Suppressor macrophage (primary cell): Measurements from ENCODE around the gene CADPS2.

Experiments
- DNase-seq, 4 experiments: peaks; one replicate each; pipeline ENCODE4 v3.0.0-alpha.2; 2020 to 2022

Gene CADPS2

DNA sequence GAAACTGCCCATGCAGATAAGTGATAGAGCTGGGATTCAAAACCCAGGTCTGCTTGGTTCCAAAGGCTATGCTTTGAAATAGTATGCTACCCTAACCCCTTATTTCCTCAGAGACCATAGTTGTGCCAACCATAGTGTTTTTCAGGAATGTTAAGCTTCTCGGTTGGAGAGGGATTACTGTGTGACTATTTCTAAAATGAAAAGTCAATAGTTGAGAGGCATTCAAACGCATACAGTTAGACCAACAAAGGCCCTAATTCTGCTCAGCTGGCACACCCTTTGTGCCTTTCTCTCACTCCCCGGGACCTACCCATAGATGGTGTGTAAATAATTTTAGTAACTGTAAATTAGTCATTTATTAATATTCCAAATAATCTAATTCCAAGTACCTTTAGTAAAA, 118.9 kb downstream of the CADPS2 start:
- no peak for DNase-seq

DNA sequence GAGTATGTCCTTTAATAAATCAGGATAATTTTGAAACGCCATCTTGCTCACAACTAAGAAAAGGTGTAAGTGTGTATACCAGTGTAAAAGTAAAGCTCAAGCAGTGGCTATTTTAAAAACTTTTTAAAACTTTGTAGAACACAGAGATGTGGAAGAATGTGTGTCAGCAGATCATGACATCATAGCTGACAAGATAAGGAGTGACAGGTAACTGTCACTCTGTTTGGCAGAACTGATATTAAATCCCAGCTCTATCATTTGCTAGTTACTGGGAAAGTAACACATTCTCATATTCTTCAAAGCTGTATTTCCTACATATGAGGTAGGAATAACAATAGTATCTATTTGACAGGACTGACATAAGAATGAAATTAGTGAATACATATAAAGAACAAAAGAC, 119.7 kb downstream of the CADPS2 start:
- DNase-seq, result no peak

DNA sequence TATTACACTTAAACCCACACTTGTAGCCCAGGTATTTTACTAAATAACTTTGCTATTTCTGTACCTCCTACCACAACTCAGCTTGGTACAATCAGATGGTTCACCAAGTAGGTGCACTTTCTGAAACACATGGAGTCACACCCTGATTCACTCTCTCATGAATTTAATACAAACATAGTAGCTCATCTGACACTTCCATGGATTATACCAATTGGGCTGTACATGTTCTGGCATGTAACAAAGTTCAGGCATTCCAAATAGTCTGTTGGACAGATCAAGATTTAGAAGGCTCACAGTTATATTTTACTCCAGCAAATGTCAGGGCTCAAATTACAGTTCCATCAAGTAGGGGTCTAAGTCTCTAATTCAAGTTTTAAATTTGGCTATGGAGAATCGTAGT, 121.4 kb downstream of the CADPS2 start:
- DNase-seq, result no peak

DNA sequence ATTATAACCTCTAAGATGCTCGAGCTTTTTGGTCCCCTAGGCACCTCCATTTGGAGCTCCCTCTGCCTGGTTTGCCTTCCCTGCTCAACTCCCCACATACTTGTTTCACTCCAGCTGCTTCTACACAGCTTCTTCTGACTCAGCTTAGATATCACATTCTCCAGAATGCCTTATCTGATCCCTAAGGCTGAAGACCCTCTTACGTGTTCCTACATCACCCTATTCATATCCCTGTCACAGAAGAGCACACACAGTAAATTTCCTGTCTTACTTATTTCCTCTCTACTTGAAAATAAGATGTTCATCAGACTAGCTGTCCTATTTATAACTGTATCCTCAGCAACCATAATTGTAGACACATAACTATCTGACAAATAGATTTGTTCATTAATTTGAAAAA, 122.2 kb downstream of the CADPS2 start:
- DNase-seq, result no peak

DNA sequence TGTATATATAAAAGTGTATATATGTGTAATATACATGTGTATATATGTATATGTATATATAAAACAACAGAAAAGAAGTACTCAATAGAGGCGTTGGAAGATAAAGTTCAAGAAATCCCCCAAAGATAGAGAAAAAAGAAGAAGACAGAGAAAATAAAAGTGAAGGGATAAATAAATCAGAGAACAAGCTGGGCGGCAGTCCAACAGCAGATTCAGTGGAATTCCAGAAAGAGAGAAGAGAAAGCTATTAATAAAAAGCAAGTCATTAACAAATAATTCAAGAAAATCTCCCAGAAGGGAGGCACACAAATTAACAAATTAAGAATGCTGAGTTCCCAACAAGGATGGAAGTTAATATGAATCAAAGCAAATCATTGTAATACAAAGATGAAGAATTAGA, 124.2 kb downstream of the CADPS2 start:
- no peak for DNase-seq

DNA sequence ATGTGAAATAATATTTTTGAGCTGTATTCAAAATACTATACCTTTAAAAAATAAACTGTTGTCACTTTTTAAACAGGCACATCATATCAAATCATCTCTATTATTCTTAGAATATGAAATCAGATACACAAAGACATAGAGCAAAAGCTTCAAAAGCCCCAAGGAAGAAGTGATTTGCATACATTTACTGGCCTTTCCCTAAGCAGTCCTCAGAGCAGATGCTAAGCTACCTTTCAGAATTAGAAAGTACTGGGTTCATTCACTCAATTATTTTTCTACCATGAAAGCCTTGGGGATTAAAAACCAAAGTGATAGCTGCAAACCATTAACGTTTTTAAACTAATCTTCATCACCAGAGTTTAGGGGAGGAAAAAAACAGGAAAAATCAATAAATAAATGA, 127.8 kb downstream of the CADPS2 start:
- no peak for DNase-seq

DNA sequence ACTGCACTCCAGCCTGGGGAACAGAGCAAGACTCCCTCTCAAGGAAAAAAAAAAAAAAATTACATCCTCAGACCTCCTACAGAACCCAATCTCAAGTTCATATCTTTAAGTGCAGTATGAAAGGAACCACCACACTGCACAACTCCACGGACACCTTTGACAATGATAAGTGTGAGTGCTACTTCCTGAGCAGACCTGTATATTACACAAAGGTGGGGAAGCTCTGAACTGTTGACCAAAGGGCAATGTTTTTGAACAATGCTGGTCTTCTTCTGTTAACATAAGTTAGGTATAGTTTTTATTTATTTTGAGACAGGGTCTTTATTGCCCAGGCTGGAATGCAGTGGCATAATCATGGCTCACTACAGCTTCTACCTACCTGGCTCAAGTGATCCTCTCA, 129.4 kb downstream of the CADPS2 start:
- DNase-seq, result no peak

DNA sequence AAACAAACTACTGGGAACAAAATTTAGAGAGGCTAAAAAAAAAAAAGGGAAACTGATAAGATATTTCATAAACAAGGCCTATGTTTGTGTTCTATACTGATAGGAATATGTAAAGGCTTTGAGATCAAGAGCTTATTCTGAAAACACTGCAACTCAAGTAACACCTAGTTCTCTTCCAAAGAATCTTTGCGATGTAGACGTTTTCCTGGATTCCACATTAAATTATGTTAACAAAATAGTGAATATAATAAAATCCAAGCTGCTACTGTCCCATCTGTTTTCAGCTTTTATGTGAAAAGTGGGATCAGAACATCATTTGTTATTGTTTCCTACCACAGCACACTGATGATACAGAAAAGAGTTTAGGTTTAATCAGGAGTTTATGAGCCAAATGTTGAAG, 130.6 kb downstream of the CADPS2 start:
- DNase-seq, result no peak

DNA sequence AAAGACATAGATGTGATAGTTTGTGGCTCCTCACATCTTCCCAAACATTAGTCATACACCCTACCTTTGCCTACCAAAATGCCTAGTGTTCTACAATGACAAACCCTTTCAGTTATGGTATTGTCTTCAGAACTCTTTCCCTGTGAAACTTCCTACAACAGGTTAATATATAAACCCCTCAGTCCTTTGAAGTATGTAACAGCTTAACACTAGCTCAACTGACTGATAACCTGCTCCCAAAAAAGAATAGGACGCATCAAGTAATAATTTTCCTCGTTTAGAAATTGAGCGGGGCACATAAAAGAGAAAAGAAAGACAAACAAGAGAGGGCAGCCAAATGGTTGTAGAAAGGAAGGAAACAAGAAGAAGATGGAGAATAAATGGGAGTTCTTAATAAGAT, 133.7 kb downstream of the CADPS2 start:
- DNase-seq, result no peak

DNA sequence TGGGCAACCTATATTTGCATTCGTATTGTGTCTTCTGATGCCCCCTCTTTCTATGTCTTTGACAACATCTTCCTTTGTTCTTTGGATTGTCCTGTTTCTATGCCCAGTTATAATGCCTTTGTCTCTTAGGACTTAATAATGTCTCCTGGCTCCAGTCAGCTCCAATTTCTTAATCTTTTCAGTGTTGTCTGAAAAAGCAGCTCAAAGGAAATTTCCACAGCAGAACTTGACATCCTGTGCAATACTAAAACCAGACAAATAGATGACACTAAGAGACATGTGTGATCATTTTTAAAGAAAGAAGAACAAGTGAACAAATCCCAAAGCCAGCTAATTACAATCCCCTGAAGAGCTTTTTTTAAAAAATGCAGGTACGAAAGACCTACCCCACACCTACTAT, 135.9 kb downstream of the CADPS2 start:
- DNase-seq, result no peak

DNA sequence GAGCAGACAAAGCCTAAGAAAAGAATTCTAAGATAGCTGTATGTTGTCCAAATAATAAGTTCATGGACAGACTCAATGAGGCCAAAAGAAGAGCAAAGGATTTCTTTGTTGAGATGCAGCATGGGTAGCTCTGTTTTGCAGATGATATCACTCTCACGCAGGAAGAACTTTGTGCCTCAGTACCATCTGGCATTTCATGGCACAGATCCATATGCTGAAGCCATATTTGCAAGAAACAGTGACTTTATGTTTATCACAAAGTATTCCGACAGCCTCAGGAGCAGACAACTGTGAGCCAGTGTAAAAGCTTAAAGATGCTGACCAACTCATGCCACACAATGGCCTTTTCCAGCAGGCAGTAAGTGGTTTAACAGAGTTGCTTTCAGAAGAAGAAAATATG, 138.1 kb downstream of the CADPS2 start:
- no peak for DNase-seq

DNA sequence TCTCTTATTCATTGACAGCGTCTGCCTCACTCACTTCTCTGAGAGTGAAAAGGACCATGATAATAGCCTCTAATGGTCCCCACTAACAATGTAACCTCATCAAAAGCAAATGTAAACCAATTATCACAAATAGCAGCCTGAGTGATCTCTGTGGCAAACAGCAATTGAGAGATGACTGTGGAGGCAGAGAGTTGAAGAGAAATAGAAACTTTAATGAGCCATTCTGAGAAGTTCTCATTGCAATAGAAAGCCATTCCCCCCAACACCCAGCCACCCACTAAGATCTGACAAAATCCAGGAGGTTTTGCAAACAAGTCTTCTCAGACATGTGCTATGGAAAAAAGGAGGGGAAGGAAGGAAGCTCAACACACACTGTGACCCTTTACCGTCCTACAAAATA, 139.3 kb downstream of the CADPS2 start:
- DNase-seq, result no peak

DNA sequence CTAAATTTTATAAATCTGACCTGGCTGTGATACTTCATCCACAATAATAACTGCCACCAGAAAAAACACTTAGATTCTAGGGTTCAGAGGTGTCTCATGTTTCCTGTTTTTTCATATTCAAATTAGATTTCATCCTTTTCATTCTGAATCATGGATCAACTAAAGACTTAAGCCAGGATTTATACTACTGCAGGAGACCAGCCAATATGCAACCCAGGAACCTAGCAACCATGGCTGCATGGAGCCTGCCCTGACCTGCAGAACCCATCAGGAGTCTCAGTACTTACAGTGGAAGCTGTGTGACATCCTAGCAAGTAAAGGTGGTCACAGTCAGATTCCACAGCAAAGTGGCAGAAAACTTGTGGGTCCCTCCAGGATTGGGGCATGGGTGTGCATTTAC, 143.0 kb downstream of the CADPS2 start:
- DNase-seq, result no peak

DNA sequence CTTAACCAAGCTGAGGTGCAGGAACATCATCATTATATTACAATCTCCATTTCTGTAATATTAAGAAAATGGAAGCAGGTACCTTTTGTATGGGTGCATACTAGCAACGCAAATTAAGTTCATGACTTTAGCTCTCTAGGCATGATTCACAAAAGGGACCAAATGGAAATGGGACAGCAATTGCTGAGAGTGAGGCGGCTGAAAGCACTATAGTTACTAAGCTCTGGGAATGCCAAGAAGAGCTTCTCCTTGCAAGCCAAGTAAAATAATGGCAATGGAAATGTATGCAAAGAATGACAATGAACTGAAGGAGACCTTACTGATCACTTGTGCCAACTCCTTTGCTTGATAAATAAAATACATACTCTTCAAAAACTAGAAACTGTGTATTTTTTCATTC, 147.3 kb downstream of the CADPS2 start:
- no peak for DNase-seq

DNA sequence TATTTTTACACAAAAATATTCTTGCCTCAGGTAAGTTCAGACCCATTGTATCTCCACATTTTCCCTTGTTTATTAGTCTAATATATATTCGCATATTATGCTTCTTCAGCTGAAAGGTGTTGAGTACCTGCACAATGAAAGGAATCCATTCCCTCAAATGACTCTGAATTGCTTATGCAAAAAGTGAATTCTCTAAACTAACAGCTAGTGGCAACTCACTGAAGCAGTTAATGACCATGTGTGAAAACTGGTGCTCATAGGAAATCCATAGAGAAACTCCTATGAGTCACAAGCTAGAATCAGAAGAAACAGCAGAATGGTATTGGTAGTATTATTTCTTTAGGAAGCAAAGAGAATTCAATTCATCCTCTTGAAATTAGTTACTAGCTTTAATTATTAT, 150.1 kb downstream of the CADPS2 start:
- no peak for DNase-seq

DNA sequence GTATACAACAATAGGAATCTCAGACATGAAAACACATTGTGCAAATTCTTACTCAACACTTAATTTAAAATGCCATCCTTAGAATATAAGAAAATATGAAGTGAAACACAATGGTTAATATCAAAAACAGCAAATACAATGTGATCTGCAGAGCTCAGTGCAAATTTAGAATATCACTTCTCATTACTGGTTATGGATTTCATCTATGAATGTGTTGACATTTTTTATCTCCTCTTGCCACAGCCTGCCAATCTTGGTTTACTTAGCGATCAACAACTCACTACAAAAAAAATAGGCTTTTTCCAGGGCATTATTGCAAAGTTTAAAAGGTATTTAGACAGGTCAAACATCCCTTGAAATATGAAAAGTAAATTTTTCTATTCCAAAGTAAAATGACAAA, 158.5 kb downstream of the CADPS2 start:
- no peak for DNase-seq

DNA sequence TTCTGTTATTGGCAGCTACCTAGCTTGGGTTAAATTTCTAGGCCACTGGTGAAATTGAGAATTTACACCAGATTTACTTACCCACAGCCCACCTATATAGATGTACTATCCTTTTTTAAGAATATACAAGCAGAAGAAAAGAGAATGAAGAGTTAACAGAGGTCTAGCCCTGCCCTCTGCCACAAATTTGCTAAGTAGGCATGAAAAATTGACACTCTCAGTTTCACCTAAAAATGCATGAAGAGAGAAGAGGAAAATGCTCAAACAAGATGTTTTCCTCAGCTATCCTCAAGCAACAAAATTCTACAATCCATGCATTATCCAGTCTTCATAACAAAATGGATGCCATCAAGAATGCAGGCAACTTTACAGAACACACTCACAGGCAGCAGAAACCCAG, 158.9 kb downstream of the CADPS2 start:
- DNase-seq, result no peak

DNA sequence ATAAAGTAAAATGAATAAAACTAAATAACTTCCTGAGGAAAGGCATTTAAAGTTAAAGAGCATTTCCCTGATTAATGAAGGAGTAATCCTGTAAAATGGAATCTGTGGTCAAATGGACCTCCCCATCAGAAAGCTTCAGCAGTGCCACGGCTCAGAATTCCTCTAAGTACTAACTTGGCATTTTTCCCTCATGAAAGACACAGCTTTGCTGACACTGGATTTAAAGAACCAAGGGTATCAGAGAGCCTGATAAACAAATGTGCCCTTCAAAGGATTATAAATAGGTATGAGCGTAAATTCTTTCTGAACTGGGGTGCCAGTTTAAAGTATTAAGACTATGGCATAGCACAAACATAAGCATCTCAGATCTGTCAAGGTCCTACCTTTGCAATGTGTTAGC, 159.4 kb downstream of the CADPS2 start:
- no peak for DNase-seq

DNA sequence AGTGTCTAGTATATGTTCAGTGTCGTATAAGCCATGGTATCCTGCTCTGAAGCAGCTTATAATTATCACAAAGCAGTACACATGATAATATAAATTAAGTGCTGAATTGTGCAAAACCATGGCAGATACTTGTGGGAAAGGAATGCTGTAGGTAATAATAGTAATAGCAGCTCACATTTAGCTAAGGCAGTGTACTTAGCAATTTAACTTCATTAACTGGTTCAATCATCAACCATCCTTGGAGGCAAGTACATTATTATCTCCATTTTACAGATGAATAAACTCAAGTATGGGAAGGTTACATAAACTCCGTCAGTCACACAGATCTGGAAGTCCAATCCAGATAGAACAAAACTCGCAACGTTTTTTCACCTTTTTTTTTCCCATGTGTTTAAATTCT, 161.9 kb downstream of the CADPS2 start:
- no peak for DNase-seq

DNA sequence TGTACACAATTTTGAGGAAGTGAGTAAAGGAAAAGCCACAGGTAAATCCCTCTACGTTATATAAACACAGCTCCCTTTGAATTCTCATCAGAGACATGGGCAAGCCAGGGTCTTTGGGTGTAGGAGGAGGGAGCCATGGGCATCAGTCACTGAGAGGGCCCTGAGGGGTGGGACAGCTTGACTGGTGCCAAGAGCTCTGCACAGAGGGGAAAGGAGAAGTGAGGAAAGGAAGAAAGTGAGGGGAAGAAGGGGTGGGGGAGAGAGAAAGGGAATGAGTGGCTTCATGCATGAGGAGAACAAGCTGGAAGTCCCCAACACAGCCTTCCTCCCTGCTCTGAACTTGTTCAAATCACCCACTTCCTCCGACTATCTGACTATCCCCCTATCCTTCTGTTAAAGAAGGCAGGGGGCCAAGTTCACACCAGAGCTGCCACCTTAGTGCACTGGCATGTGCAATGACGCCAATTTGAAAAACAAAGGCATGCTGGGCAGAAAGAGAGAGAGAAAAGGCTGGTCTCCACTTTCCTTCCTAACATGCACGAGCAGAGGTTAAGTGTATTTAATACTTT, 167.2 kb downstream of the CADPS2 start:
- DNase-seq, result no peak

DNA sequence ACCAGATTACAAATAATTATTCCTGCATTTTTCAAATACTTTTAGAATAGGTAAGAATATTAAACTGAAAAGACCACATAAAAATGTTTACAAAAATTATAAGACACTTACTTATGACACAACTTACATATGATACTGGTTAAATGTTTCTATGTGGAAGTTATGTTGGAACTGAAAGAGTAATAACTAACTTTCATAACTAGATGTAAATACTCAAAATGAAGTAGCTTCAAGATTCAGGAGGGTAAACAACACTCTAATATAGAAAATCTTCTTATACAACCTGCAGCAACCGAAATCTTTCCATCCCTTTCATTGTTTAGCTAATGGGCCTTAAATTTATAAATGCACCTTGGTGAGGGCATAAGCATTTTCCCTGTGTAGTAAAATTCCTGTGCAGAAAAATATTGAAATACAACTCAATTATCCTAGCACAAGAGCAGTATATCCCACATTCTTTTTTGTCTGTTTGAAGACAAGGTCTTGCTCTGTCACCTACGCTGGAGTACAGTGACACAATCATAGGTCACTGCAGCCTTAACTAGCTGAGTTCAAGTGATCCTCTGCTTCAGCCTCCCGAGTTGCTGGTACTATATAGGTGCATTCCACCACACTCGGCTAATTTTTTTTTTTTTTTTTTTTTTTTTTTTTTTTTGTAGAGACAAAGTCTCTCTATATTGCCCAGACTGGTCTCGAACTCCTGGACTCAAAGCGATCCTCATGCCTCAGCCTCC, 168.7 kb downstream of the CADPS2 start:
- DNase-seq, result no peak

DNA sequence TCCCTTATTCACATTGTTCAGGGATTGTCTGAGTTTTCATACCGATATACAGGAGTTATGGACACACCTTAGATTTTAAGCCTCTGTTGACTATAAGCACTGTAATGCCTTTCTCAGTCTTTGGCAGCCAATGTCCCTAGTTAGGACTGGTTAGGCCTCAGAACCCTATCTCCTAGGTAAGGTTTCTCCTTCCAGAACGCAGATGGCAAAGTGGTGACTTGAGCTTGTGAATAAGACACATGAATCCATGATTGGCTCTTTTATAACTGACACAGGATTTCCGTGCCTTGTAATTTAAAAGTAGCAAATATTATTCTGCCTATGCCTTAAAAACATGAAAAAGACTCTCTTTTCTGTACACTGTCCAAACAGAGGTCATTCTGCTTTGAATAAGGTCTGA, 171.1 kb downstream of the CADPS2 start:
- no peak for DNase-seq

DNA sequence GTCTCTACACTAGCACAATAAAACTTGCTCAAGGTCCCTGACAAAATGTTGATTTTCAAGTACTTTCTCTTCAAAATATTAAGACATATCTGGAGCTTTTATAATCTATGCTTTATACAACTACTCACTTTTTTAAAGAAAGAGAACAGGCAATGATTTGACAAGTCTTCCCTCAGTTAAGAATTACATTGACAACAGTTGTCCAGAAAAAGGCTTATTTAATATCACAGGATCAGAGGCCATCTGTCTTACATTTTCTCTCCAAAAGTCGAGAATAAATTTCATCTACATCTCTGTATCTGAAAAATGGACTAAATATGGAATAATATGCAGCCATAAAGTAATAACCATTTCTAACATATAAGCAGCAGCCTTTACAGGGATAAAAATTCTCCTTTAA, 175.3 kb downstream of the CADPS2 start:
- DNase-seq, result no peak

DNA sequence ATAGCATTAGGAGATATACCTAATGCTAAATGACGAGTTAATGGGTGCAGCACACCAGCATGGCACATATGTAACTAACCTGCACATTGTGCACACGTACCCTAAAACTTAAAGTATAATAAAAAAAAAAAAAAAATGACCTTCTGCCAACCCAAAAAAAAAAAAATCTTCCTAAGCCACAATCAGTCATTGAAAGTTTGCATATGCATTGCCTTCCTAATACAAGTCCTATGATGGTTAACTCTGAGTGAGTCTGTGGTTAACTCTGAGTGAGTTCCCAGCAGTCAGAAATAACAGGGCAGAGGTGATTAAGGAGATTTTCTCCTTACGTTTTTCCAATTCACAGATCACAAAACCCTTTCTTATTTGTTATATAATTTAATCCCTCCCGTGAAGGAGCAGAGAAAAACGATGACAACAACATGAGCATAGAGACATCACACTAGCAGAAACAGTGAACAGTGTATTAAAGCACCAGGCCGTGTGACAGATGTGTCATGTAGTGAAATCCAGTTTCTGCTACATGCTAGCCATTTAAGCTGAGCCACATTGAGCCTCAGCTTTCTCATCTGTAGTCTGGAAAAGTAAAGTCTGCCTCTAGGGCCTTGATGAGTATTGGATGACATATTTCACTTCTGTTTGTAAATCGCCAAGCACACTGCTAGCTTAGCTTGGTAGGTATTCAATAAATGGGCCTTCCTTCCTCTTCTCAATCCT, 176.2 kb downstream of the CADPS2 start:
- DNase-seq, result no peak
